Testis (tissue), 3 donors: ENCODE measurements around the gene PLOD3. TPM values are rescaled to one million over a fixed set of nuclear protein-coding genes. Genes with fewer than 3 reads are reported as not detected.

Source experiments
- DNase-seq: peaks from one replicate; pipeline ENCODE4 v3.0.0-alpha.2; 2019
- H3K27ac ChIP-seq, 2 donors: fragments of 200-600 bp; sonication (generic); one replicate each; pipeline ENCODE4 v1.5.1; 2019
- H3K27me3 ChIP-seq: fragments of 200-600 bp; sonication (generic); one replicate; pipeline ENCODE4 v1.5.1; 2019
- H3K36me3 ChIP-seq: fragments of 200-600 bp; sonication (generic); one replicate; pipeline ENCODE4 v1.5.1; 2017; ENCODE audit warnings: low read depth; ENCODE audit errors: missing control alignments
- H3K4me1 ChIP-seq: fragments of 200-600 bp; sonication (generic); one replicate; pipeline ENCODE4 v1.5.1; 2019
- H3K4me3 ChIP-seq, 2 donors: fragments of 200-600 bp; sonication (generic); one replicate each; pipeline ENCODE4 v1.5.1; 2017 to 2019
- H3K9me3 ChIP-seq: fragments of 200-600 bp; sonication (generic); one replicate; pipeline ENCODE4 v1.5.1; 2017
- POLR2A ChIP-seq: fragments of 450-650 bp; IDR thresholded peaks from one replicate; pipeline ENCODE4 v1.6.1; 2017; ENCODE audit warnings: antibody characterized with exemption, mild to moderate bottlenecking, moderate library complexity
- WGBS, 2 donors: methylation state at CpG; one replicate each; pipeline ENCODE4 v1.1.5; 2018; 5-methylcytosine and 5-hydroxymethylcytosine counted together
- intact Hi-C: fragments of 100-400 bp; cut with DNase I; formaldehyde crosslinking; loops from one replicate; pipeline ENCODE4 v1.15.1; 2023; ENCODE audit warnings: low total_unique reads
- polyA plus RNA-seq: library from polyadenylated mRNA; stranded (reverse); fragments of 350-450 nt; fragmentation: Illumina TruSeq; extraction: RNeasy Lipid Tissue Mini Kit (QIAGEN cat#74804); gene quantifications from one replicate; pipeline ENCODE4 v1.2.3, GENCODE V29; 2014; ENCODE audit warnings: low read depth, low replicate concordance; ENCODE audit not compliant: insufficient read depth
- total RNA-seq, 2 donors: library from RNA; depleted of rRNA; stranded (reverse); fragments of >200 nt; gene quantifications; one replicate each; pipeline ENCODE4 v1.2.3, GENCODE V29; 2016
- TF ChIP-seq, protein P1 (sequence below), 3 experiments: fragments of 450-650 bp in 2 of 3; fragments of 200-600 bp in 1 of 3; sonication (generic) in 1 of 3; IDR thresholded peaks; one replicate each; pipeline ENCODE4 v1.5.1; 2016 to 2019; ENCODE audit warnings: antibody characterized with exemption in 3 of 3, mild to moderate bottlenecking in 2 of 3, moderate library complexity in 1 of 3

Gene PLOD3
- total and polyA plus RNA-seq, 3 donors from 2014 or later, result 32.1 to 45.6 (median 36.3) TPM

DNA sequence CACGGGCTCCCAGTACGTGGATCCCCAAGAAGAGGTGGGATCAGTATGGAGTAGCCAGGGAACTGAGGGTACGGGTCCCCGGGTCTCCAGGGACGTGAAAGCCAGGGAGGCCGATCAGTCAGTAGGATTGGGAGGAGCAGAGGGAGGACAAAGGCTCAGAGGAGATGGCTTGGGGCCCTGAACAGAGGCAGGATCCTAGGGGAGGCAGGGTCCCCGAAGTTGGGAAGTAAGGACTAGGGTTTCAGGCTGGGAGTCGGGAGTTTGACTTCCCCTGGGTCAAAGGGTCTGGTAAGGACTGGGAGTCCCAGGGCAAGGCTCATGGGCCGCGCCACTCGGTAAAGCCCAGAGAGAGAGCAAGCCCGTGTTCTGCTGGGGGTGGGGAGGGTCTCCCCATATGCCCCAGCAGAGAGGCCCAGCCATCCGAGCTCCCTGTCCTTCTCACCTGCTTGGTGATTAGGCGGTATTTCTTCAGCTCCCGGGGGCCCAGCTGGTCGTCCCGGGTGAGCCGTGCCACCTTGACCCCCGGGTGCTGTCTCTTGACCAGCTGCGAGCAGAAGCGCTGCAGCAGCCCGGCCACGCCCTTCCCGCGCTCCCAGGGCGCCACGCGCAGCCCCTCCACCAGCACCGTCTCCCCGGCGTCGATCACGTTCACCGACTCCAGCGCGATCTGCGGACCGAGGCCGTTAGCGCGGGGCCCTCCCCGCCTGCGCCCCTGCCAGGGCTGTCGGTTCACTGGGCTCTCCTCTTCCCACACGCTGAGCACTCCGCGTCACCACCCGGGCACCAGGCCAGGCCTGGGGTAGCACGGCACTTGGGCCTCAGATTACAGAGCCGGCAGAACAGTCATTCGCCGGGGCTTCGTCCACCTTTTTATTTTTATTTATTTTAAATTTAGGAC is 44.3 kb downstream of the PLOD3 start:
- Histone ChIP-seq H3K9me3 (no peaks in the 10 kb centered on the region), H3K4me1 (peaks cover 18% of the 10 kb centered on the region), H3K4me3 (no peak overlapping the region), H3K36me3 (no peaks in the 10 kb centered on the region), H3K27me3 (no peaks in the 10 kb centered on the region), H3K27ac (no peak overlapping the region)
- 1 to 2% methylated on average over 21 to 28 of the region's 53 CpGs for WGBS, 2 donors
- TF ChIP-seq, protein P1, sequence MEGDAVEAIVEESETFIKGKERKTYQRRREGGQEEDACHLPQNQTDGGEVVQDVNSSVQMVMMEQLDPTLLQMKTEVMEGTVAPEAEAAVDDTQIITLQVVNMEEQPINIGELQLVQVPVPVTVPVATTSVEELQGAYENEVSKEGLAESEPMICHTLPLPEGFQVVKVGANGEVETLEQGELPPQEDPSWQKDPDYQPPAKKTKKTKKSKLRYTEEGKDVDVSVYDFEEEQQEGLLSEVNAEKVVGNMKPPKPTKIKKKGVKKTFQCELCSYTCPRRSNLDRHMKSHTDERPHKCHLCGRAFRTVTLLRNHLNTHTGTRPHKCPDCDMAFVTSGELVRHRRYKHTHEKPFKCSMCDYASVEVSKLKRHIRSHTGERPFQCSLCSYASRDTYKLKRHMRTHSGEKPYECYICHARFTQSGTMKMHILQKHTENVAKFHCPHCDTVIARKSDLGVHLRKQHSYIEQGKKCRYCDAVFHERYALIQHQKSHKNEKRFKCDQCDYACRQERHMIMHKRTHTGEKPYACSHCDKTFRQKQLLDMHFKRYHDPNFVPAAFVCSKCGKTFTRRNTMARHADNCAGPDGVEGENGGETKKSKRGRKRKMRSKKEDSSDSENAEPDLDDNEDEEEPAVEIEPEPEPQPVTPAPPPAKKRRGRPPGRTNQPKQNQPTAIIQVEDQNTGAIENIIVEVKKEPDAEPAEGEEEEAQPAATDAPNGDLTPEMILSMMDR (IDR thresholded peaks at IDR 0.05), result no peak
- no peak for TF ChIP-seq POLR2A
- intact Hi-C loops, result no loop called here
- peak; percentile 80 for DNase-seq

DNA sequence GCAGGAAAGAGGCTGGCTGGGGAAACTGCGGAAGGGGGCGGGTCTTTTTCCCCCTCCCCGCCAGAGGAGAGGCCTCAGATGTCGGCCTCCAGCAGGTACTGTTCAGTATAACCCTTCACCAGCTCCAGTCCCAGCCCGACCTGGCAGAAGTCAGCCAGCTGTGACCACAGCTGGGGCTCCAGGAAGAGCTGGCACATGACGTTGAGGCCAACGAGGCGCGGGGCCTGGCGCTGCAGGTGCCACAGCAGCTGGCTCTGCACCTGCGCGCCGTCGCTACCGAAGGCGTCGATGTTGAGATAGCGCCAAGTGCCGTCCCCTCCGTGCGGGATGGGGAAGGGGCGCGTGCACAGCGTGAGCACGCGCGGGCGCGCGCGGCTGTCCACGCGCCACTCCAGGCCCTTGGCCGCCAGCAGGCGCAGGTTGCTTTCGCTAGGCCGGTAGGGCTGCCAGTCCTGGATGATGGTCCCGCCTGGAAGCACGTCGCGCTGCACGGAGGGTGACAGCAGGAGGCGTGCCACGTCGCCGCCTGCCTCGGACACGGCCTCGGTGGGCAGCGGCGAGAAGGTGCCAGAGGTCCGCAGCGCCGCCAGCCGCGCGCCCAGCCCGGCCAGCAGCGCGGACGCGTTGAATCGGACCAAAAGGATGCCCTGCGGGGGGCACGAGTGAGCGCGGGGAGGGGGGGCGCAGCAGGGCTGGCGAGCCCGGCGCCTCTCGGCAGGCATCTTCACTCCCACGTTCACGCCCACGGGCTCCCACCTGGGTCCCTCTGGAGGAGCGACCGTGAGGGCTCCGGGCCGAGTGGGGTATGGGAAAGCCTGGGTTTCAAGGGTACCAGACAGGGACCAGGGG is 45.2 kb downstream of the PLOD3 start:
- H3K9me3 ChIP-seq, result no peaks in the 10 kb centered on the region
- H3K4me1 ChIP-seq, result peaks cover 18% of the 10 kb centered on the region
- intact Hi-C loops, result no loop called here
- H3K27me3 ChIP-seq, result no peaks in the 10 kb centered on the region
- H3K4me3 ChIP-seq, result peak overlapping the region in 1 of 2 donors; percentile 11
- no peak for DNase-seq
- H3K36me3 ChIP-seq, result no peaks in the 10 kb centered on the region
- 1 to 3% methylated on average over 4 to 63 of the region's 79 CpGs for WGBS, 2 donors
- H3K27ac ChIP-seq, result no peak overlapping the region
- TF ChIP-seq POLR2A, result no peak
- TF ChIP-seq, protein P1 (IDR thresholded peaks at IDR 0.05), result no peak

DNA sequence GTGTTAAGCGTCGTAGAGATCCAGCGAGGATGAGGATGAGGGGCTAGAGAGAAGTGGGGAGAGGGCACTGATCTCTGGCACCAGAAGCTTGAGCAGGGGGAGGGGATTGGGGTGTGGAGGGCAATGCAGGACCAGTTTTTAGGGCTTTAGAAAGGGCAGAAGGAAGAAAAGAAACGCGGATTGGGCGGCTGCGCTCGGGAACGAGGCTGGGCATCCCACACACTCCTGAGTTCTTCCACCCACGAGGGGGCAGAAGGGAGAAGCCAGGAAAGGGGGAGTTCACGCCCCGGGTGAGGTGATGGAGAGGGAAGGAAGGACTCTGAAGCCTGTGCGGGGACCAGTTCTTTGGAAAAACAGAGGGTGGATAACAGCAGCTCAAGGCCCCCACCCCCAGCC is 45.9 kb downstream of the PLOD3 start:
- intact Hi-C loops, result no loop called here
- no peak for DNase-seq
- Histone ChIP-seq H3K36me3 (no peaks in the 10 kb centered on the region), H3K9me3 (no peaks in the 10 kb centered on the region), H3K4me1 (peaks cover 18% of the 10 kb centered on the region), H3K4me3 (no peak overlapping the region), H3K27ac (no peak overlapping the region), H3K27me3 (no peaks in the 10 kb centered on the region)
- WGBS, 2 donors, result 0 to 1% methylated on average over 12 to 13 of the region's 13 CpGs
- TF ChIP-seq, protein P1 (IDR thresholded peaks at IDR 0.05), result no peak
- TF ChIP-seq POLR2A, result no peak

DNA sequence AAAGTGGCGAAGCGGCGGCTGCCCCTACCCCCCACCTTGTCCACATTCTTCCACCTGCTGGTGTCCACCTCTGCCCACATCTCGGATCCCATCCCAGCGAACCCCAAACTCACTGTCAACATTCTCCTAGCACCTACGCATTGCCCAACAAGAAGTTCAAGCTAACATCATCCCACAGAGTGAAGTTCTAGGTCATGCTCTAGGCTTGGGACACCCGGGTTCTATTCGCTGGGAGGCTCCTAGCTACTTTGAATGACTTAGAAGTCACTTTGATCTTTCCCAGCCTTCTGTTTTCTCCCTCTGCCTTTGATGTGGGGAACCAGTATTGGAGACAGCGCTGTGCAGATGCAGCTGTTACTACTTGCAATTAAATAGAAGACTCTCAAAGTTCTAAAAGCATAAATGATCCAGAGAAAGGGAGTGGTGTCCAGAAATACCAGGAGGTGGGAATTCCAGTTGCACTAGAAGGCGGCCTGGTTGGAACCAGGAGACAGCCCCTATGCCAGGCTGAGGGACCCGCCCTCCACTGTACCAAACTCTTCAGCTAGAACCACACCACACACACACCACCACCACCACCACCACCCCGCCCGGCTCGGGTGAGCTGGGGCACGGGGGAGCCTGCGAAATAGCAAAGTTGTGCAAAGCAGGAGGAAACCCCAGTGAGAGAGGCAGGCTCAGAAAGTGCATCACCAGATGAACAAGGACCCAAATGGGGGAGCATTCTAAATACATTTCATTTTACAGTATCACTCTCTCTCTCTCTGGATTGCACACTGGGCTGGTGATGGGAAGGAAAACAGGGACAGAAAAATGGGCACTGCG is 46.6 kb downstream of the PLOD3 start:
- H3K4me1 ChIP-seq, result peaks cover 20% of the 10 kb centered on the region
- TF ChIP-seq, protein P1 (IDR thresholded peaks at IDR 0.05), result no peak
- no peak for TF ChIP-seq POLR2A
- WGBS, 2 donors, result 4 to 5% methylated on average over 16 to 17 of the region's 17 CpGs
- H3K36me3 ChIP-seq, result no peaks in the 10 kb centered on the region
- DNase-seq, result no peak
- no peak overlapping the region for H3K27ac ChIP-seq
- no peaks in the 10 kb centered on the region for H3K27me3 ChIP-seq
- intact Hi-C loops, result no loop called here
- no peaks in the 10 kb centered on the region for H3K9me3 ChIP-seq
- no peak overlapping the region for H3K4me3 ChIP-seq
